NCI-H1436 treated with DMSO at 0.1 percent for 48 hours (cell line): ENCODE data around the gene ARHGAP44.

Experiments
- DNase-seq: peaks from one replicate; lab custom pipeline; 2025; lab: John Stamatoyannopoulos, UW

The ARHGAP44 gene

DNA sequence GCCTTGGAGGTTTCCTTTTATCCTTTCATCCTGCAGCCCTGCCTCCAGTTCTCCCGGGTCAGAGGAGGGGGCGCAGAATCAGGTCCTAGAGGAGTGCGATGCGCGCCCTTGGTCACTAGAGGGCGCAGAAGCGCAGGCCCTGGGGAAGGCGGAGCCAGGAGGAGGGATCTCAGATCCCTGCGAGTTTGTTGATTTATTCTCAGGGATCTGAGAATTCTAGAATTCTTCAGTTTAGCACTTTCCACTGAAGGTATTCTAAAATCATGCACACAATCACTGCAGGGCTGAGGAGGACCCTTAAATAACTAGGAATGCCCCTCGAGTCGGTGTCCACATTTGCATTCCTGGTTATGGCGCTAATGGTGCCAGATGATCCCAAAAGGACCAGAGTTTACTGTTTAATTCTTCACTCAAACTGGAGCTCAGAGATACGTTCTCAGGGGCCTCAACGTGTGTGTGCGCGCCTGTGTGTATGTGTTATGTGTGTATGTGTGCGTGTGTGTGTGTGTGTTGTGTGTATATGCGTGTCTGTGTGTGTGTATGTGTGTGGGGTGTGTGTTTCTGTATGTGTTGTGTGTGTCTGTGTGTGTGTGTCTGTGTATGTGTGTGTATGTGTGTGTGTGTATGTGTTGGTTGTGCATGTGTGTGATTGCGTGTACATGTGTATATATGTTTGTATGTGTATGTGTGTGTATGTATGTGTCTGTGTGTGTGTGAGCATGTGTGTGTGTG, 235.4 kb downstream of the ARHGAP44 start:
- no peak for DNase-seq

DNA sequence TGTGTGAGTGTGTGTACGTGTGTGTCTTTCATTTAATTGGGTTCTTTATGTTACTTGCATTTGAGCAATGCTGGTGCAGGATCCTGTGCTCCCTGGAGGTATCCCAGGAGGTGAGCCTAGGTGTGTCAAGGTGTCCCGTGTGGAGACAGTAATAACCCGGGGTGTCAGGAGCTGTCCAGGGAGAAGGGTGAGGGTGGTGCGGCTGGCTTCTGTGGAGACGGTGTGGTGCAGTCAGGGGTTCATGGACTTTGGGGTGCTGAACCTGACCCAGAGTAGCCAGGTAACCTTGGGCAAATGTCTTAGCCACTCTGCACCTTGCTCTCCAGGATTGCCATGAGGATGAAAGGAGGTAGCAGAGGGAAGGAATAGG, 235.9 kb downstream of the ARHGAP44 start:
- no peak for DNase-seq

DNA sequence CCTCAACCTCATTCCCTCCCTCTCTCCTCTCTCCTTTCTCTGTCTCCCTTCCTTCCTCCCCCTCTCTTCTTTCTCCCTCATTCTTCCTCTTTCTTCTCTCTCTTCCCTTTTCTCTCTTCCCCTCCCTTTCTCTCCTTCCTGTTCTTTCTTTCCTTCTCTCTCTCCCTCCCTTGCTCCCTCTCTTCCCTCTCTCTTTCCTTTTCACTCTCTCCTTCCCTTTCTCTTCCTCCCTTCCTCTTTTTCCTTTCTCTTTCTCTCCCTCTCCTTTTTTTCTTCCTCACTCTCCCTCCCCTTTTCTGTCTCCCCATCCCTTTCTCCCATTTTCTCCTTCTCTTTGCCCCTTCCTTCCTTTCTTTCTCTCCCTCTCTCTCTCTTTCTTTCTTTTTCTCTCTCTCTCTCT, 236.4 kb downstream of the ARHGAP44 start:
- DNase-seq: no peak

DNA sequence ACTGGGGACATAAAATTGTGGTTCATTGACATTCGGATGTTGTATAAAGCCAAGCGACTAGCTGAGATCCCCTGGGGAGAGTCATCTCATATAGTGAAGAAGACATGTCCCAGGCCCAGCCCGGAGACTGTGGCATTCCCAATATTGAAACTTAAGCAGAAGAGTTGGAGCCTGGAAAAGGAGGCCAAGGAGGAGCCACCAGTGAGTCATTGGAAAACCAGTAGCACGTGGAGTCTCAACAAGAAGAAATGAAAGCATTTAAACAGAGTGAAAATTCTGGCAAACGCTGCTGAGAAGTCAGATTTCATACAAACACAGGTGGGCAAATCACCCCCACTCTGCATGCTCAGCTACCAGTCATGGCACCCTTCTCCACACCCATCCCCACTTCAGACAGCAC, 237.9 kb downstream of the ARHGAP44 start:
- no peak for DNase-seq

DNA sequence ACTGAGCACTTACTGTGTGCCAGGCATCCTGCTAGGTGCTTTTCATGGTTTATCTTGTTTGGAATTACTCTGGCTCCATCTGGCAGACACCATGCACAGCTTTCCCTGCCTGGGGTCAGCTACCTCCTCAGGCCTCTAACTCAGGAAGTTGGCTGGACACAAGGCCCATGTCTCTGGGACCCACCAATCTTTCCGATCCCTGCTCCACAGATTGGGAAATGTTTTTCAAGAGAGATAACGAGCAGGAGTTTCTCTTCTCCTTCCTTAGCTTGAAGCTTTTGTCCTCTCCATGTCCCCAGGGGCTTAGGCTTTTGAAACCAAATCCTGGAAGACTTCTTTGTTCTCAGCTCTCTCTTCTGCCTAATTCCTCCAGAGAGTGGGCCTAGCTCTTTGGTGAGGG, 240.0 kb downstream of the ARHGAP44 start:
- no peak for DNase-seq

DNA sequence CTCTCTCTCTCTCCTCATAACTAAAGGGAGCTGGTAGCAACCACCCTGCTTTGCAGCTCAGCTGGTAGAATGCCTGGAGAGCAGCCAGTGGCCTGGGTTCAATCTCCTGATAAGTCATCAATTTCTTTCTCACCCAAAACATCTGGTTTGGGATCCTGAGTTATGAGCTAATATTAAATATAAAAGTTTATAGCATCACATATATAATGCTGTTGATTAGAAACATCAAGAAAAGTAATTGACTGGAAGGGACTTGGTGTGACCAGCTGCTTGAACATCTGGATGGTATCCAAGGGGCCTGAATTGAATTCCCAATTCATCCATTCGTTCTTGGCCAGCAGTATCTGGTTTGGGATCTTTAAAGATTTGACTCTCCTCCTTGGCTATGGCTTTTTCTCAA, 240.8 kb downstream of the ARHGAP44 start:
- DNase-seq: no peak

DNA sequence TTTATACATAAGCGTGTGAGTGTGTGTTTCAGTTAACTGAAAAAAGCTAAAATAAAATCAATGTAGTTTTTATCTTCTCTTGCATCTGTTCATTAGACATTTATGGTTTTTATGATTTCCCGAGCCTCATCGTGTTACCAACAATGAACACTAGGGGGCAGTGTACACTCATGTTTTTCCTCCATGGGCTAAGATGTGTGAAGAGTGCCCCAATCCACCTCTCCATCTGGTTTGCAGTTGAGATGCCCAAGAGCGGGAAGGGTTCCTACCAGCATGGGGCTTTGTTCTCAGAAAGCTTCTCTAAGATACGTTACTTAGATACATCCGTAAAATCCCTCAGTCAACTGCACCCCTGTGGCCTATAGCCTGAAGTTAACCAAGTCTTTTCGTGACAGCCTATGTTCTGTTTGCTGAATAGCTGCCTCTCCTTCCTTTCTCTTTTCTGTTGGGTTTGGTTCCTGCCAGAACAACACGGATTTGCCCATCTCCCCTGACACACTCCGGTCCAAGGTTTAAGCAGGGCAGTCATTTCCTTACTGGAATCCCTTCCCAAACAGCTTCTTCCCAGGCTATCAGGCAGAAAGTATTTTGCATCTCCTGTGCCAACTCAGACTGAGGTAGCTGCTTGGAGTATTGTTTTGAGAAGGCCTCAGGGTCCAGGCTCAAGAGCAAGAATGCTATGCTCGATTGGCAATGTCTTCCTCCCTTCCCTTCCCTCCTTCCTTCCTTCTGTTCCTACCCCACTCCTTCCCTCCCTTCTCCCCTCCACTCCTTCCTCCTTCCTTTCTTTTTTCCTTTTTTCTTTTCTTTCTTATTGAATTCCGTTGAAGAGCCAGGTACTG, 241.4 kb downstream of the ARHGAP44 start:
- DNase-seq: no peak

DNA sequence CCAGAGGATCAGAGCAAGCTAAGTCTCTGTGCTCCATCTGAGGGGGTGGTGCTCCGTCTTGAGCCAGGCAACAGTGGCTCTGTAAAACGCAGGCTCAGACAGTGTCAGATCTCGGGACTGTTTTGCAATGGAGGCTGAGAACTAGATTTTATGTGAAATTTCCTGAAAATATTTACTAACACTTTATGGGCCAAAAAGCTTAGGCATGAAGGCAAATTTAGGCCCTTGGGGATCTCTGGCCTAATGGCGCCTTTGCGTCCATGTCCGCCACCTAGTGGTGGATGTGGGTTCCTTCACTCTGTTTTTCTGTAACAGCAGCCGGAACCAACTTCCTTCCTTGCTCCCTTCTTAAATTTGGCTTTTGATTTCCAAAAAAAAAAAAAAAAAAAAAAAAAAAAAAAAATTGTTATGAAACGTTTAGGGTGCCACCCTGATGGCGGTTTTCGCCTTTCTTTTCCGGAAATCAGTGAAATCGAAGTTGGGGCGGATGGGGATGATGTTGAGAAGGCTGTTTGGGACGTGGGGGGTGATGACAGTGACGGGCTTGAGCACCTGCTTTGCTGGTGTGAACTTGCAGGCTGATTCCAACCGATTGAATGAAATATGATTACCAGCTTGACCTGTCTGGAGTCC, 242.5 kb downstream of the ARHGAP44 start:
- DNase-seq: no peak

DNA sequence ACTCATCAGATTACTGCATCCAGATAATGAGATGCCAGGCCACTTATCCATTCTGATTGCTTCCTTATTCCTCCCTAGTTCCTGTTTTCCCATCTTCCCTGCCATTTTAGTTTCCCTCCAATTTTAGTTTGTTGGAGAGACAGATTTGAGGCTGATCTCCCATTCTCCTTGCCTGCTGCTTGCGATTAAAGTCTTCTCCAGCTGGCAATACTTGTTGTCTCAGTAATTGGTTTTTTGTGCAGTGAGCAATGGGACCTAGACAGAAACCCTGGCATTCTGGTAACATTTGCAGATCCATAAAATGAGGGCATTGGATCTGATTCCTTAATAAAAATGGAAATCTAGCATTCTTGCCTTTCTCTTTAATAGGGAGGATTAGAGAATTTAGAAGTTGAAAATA, 246.1 kb downstream of the ARHGAP44 start:
- no peak for DNase-seq

DNA sequence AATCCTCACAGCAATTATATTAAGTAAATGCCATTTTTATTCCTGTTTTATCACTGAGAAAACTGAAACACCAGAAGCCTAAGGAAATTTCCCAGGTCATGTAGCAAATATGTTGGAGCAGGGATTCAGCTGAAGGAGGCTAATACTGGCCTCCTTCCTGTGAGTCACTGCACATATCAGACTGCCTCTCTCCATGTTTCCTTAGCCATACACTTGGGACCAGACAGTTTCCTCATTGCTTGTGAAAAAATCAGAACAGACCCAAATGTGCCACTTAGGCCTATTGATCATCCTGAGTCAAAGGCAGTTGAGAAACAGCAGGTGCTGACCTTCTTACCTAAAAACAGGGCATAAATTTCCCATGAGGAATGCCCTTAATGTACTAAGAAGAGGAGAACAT, 247.5 kb downstream of the ARHGAP44 start:
- no peak for DNase-seq

DNA sequence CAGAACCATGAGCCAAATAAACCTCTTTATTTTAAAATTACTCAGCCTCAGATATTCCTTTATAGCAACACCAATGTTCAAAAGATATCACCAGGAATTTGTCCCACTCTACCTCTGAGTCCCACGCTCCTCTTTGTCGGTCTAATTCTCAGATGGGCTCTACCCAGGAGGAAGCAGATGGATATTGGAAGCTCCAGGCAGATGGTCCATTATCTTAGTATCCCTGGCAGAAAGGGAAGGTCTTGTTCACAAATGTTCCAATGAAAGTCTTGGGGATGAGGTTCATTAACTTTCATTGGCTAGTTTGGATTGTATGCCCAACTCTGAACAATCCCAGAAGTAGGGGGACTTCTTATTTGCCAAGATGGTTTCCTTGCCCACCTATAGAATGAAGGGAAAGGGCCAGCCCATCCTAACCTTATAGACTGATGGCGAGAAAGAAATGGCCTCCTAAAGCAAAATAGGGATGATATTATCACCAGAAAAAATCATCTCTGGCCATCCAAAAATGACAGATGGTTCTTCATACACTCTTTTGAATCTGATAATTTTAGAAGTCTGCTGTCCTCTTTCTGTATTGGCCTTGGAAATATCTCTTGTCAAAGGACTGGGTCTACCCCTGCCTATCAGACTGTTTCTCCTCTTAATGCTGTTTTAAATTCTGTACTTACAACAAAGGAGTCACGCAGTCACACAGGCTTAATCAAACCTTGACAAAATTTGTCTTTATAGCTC, 249.8 kb downstream of the ARHGAP44 start:
- no peak for DNase-seq
